Measurements from ENCODE around the gene GALNTL6. TPM values are rescaled to one million over a fixed set of nuclear protein-coding genes. Genes with fewer than 3 reads are reported as not detected.

GALNTL6 gene
- total and polyA plus RNA-seq, 3 experiments from 2014 or later: not detected

- no peaks in the 10 kb centered on the region for H3K4me1 ChIP-seq (ENCODE audit: insufficient read depth, low read length)
- no peaks in the 10 kb centered on the region for H3K36me3 Mint-ChIP-seq
- H3K36me3 ChIP-seq (ENCODE audit: insufficient read depth, low read length): no peaks in the 10 kb centered on the region
- ChIA-PET POLR2A (no interaction called here), CTCF (no interaction called here)
- H3K4me1 Mint-ChIP-seq: no peaks in the 10 kb centered on the region
- no peaks in the 10 kb centered on the region for H3K27me3 Mint-ChIP-seq
- peaks cover 4 to 25% (median 8%) of the 10 kb centered on the region in 5 donors for H3K9me3 Mint-ChIP-seq
- no peak overlapping the region for H3K4me3 Mint-ChIP-seq
- no peak overlapping the region for H3K27ac Mint-ChIP-seq
- no peak for DNase-seq
- no peak overlapping the region for H3K27ac ChIP-seq (ENCODE audit: low read depth, low read length)
- H3K27me3 ChIP-seq (ENCODE audit: insufficient read depth, low read length, poor library complexity, severe bottlenecking): no peaks in the 10 kb centered on the region
- no peaks in the 10 kb centered on the region for H3K9me3 ChIP-seq (ENCODE audit: low read length)
- no peak overlapping the region for H3K4me3 ChIP-seq (ENCODE audit: low read length)
Observed at GRCh38 chr4:172207886-172208285, 394.7 kb downstream of the GALNTL6 start.

GRCh38 chr4:172220679-172221078, 407.5 kb downstream of the GALNTL6 start:
- Mint-ChIP-seq H3K27me3 (peaks cover 0 to 2% of the 10 kb centered on the region in 2 donors), H3K9me3 (peaks cover 0 to 19% (median 2%) of the 10 kb centered on the region in 5 donors), H3K4me1 (no peaks in the 10 kb centered on the region), H3K4me3 (no peak overlapping the region), H3K27ac (no peak overlapping the region), H3K36me3 (no peaks in the 10 kb centered on the region)
- Histone ChIP-seq H3K4me3 (ENCODE audit: low read length) (no peak overlapping the region), H3K36me3 (ENCODE audit: insufficient read depth, low read length) (no peaks in the 10 kb centered on the region), H3K27me3 (ENCODE audit: insufficient read depth, low read length, poor library complexity, severe bottlenecking) (no peaks in the 10 kb centered on the region), H3K9me3 (ENCODE audit: low read length) (no peaks in the 10 kb centered on the region), H3K27ac (ENCODE audit: low read depth, low read length) (no peak overlapping the region), H3K4me1 (ENCODE audit: insufficient read depth, low read length) (no peaks in the 10 kb centered on the region)
- DNase-seq: no peak
- ChIA-PET POLR2A (no interaction called here), CTCF (no interaction called here)

- no peaks in the 10 kb centered on the region for H3K27me3 ChIP-seq (ENCODE audit: insufficient read depth, low read length, poor library complexity, severe bottlenecking)
- H3K27ac Mint-ChIP-seq: no peak overlapping the region
- ChIA-PET POLR2A (no interaction called here), CTCF (no interaction called here)
- H3K36me3 Mint-ChIP-seq: no peaks in the 10 kb centered on the region
- no peak overlapping the region for H3K4me3 ChIP-seq (ENCODE audit: low read length)
- no peak overlapping the region for H3K4me3 Mint-ChIP-seq
- no peak overlapping the region for H3K27ac ChIP-seq (ENCODE audit: low read depth, low read length)
- no peaks in the 10 kb centered on the region for H3K4me1 ChIP-seq (ENCODE audit: insufficient read depth, low read length)
- H3K27me3 Mint-ChIP-seq: no peaks in the 10 kb centered on the region
- DNase-seq: no peak
- H3K4me1 Mint-ChIP-seq: no peaks in the 10 kb centered on the region
- H3K36me3 ChIP-seq (ENCODE audit: insufficient read depth, low read length): no peaks in the 10 kb centered on the region
- H3K9me3 Mint-ChIP-seq: peaks cover 1 to 12% (median 5%) of the 10 kb centered on the region in 5 donors
- H3K9me3 ChIP-seq (ENCODE audit: low read length): no peaks in the 10 kb centered on the region
Observed at GRCh38 chr4:172225457-172225856, 412.3 kb downstream of the GALNTL6 start.

GRCh38 chr4:172232966-172233365, 419.8 kb downstream of the GALNTL6 start:
- H3K36me3 Mint-ChIP-seq: peaks cover 0 to 1% (median 0%) of the 10 kb centered on the region in 3 donors
- Histone ChIP-seq H3K4me3 (ENCODE audit: low read length) (no peak overlapping the region), H3K4me1 (ENCODE audit: insufficient read depth, low read length) (no peaks in the 10 kb centered on the region), H3K36me3 (ENCODE audit: insufficient read depth, low read length) (no peaks in the 10 kb centered on the region), H3K9me3 (ENCODE audit: low read length) (no peaks in the 10 kb centered on the region), H3K27me3 (ENCODE audit: insufficient read depth, low read length, poor library complexity, severe bottlenecking) (no peaks in the 10 kb centered on the region), H3K27ac (ENCODE audit: low read depth, low read length) (no peak overlapping the region)
- H3K27me3 Mint-ChIP-seq: no peaks in the 10 kb centered on the region
- H3K4me1 Mint-ChIP-seq: no peaks in the 10 kb centered on the region
- H3K9me3 Mint-ChIP-seq: peaks cover 1 to 15% (median 9%) of the 10 kb centered on the region in 5 donors
- no peak overlapping the region for H3K4me3 Mint-ChIP-seq
- no peak overlapping the region for H3K27ac Mint-ChIP-seq
- POLR2A ChIA-PET: no interaction called here
- no peak for DNase-seq
- CTCF ChIA-PET: no interaction called here

GRCh38 chr4:172243551-172243950, 430.3 kb downstream of the GALNTL6 start:
- CTCF ChIA-PET: no interaction called here
- no peak overlapping the region for H3K27ac Mint-ChIP-seq
- no peaks in the 10 kb centered on the region for H3K27me3 ChIP-seq (ENCODE audit: insufficient read depth, low read length, poor library complexity, severe bottlenecking)
- DNase-seq: no peak
- no peaks in the 10 kb centered on the region for H3K36me3 Mint-ChIP-seq
- no peak overlapping the region for H3K4me3 ChIP-seq (ENCODE audit: low read length)
- H3K27ac ChIP-seq (ENCODE audit: low read depth, low read length): no peak overlapping the region
- H3K4me1 ChIP-seq (ENCODE audit: insufficient read depth, low read length): no peaks in the 10 kb centered on the region
- POLR2A ChIA-PET: no interaction called here
- H3K27me3 Mint-ChIP-seq: no peaks in the 10 kb centered on the region
- H3K4me1 Mint-ChIP-seq: no peaks in the 10 kb centered on the region
- no peaks in the 10 kb centered on the region for H3K9me3 ChIP-seq (ENCODE audit: low read length)
- no peak overlapping the region for H3K4me3 Mint-ChIP-seq
- H3K36me3 ChIP-seq (ENCODE audit: insufficient read depth, low read length): no peaks in the 10 kb centered on the region
- peaks cover 5 to 14% (median 9%) of the 10 kb centered on the region in 5 donors for H3K9me3 Mint-ChIP-seq

- ChIA-PET POLR2A (no interaction called here), CTCF (no interaction called here)
- no peaks in the 10 kb centered on the region for H3K36me3 ChIP-seq (ENCODE audit: insufficient read depth, low read length)
- no peaks in the 10 kb centered on the region for H3K27me3 ChIP-seq (ENCODE audit: insufficient read depth, low read length, poor library complexity, severe bottlenecking)
- no peak overlapping the region for H3K27ac ChIP-seq (ENCODE audit: low read depth, low read length)
- H3K9me3 ChIP-seq (ENCODE audit: low read length): no peaks in the 10 kb centered on the region
- no peak overlapping the region for H3K4me3 Mint-ChIP-seq
- H3K4me3 ChIP-seq (ENCODE audit: low read length): no peak overlapping the region
- no peaks in the 10 kb centered on the region for H3K4me1 Mint-ChIP-seq
- no peaks in the 10 kb centered on the region for H3K4me1 ChIP-seq (ENCODE audit: insufficient read depth, low read length)
- peaks cover 6 to 13% (median 8%) of the 10 kb centered on the region in 5 donors for H3K9me3 Mint-ChIP-seq
- no peaks in the 10 kb centered on the region for H3K27me3 Mint-ChIP-seq
- no peaks in the 10 kb centered on the region for H3K36me3 Mint-ChIP-seq
- H3K27ac Mint-ChIP-seq: no peak overlapping the region
- no peak for DNase-seq
Observed at GRCh38 chr4:172245516-172245915, 432.3 kb downstream of the GALNTL6 start.

- no peaks in the 10 kb centered on the region for H3K4me1 Mint-ChIP-seq
- ChIA-PET POLR2A (no interaction called here), CTCF (no interaction called here)
- Histone ChIP-seq H3K36me3 (ENCODE audit: insufficient read depth, low read length) (no peaks in the 10 kb centered on the region), H3K27ac (ENCODE audit: low read depth, low read length) (no peak overlapping the region), H3K4me3 (ENCODE audit: low read length) (no peak overlapping the region), H3K27me3 (ENCODE audit: insufficient read depth, low read length, poor library complexity, severe bottlenecking) (no peaks in the 10 kb centered on the region), H3K9me3 (ENCODE audit: low read length) (no peaks in the 10 kb centered on the region), H3K4me1 (ENCODE audit: insufficient read depth, low read length) (no peaks in the 10 kb centered on the region)
- DNase-seq: no peak
- H3K36me3 Mint-ChIP-seq: no peaks in the 10 kb centered on the region
- H3K27me3 Mint-ChIP-seq: no peaks in the 10 kb centered on the region
- peaks cover 3 to 26% (median 11%) of the 10 kb centered on the region in 5 donors for H3K9me3 Mint-ChIP-seq
- no peak overlapping the region for H3K4me3 Mint-ChIP-seq
- no peak overlapping the region for H3K27ac Mint-ChIP-seq
Observed at GRCh38 chr4:172253409-172253808, 440.2 kb downstream of the GALNTL6 start.

GRCh38 chr4:172256820-172257219, 443.6 kb downstream of the GALNTL6 start:
- ChIA-PET CTCF (no interaction called here), POLR2A (no interaction called here)
- Histone ChIP-seq H3K36me3 (ENCODE audit: insufficient read depth, low read length) (no peaks in the 10 kb centered on the region), H3K9me3 (ENCODE audit: low read length) (no peaks in the 10 kb centered on the region), H3K27ac (ENCODE audit: low read depth, low read length) (no peak overlapping the region), H3K4me3 (ENCODE audit: low read length) (no peak overlapping the region), H3K4me1 (ENCODE audit: insufficient read depth, low read length) (no peaks in the 10 kb centered on the region), H3K27me3 (ENCODE audit: insufficient read depth, low read length, poor library complexity, severe bottlenecking) (no peaks in the 10 kb centered on the region)
- Mint-ChIP-seq H3K36me3 (no peaks in the 10 kb centered on the region), H3K27ac (no peak overlapping the region), H3K4me3 (no peak overlapping the region), H3K9me3 (peaks cover 3 to 33% (median 10%) of the 10 kb centered on the region in 5 donors), H3K4me1 (no peaks in the 10 kb centered on the region), H3K27me3 (no peaks in the 10 kb centered on the region)
- no peak for DNase-seq

- Histone ChIP-seq H3K4me1 (ENCODE audit: insufficient read depth, low read length) (no peaks in the 10 kb centered on the region), H3K27ac (ENCODE audit: low read depth, low read length) (no peak overlapping the region), H3K36me3 (ENCODE audit: insufficient read depth, low read length) (no peaks in the 10 kb centered on the region), H3K27me3 (ENCODE audit: insufficient read depth, low read length, poor library complexity, severe bottlenecking) (no peaks in the 10 kb centered on the region), H3K4me3 (ENCODE audit: low read length) (no peak overlapping the region), H3K9me3 (ENCODE audit: low read length) (no peaks in the 10 kb centered on the region)
- H3K27ac Mint-ChIP-seq: no peak overlapping the region
- ChIA-PET POLR2A (no interaction called here), CTCF (no interaction called here)
- H3K9me3 Mint-ChIP-seq: peaks cover 2 to 27% (median 7%) of the 10 kb centered on the region in 5 donors
- H3K36me3 Mint-ChIP-seq: no peaks in the 10 kb centered on the region
- no peaks in the 10 kb centered on the region for H3K27me3 Mint-ChIP-seq
- no peak overlapping the region for H3K4me3 Mint-ChIP-seq
- H3K4me1 Mint-ChIP-seq: no peaks in the 10 kb centered on the region
- no peak for DNase-seq
Observed at GRCh38 chr4:172270397-172270796, 457.2 kb downstream of the GALNTL6 start.

All from CD8-positive, alpha-beta memory T cell (primary cell).